HG02571 (cell line): ENCODE measurements around the gene NLRP6.
A peak's percentile ranks its signal among the peaks of the same experiment; 100 is the strongest.
"Not testable (repeated sequence)": the region's sequence is repeated elsewhere in the genome, so short reads cannot be mapped to it uniquely, and the experiment has no call there.

Experiments
- ATAC-seq: cut with Tn5 transposase; IDR thresholded peaks from one replicate; pipeline ENCODE4 v1.9.1; 2021; ENCODE audit warnings: mild to moderate bottlenecking, moderate library complexity; ENCODE audit not compliant: unreplicated experiment

NLRP6 gene

DNA sequence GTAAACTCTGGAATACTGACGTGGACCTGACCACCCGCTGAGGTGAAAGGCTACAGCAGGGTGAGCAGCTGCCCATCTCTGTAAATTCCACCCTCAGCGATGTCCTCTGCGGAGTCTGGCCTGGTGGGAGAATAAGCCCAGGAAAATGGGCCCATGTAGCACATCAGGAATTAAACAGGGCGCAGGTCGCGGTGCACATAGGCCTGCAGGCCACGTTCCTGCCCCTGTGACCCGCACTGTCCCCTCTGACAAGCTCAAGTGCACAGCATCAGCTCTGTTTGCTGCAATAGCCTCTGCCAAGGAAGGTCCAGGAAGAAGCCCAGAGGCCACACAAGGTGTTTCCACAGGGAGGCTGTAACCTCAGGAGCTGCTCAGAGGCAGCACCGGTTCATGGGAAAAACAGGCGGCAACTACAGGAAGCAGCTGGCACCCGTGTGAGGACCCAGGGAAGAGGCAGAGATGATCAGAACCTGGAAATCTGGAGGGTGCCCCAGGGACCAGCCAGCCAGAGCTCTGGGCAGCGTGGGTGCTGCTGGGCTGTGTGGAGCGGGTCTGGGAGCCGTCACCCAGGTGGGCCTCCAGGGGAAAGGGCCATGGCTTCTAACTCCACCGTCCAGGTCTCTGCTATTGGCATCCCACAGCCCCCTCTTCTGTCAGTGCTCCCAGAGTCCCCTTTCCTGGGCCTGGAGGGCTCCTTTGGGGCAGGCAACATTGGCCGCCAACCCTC lies 28.6 kb downstream of the NLRP6 start:
- ATAC-seq, result no peak

DNA sequence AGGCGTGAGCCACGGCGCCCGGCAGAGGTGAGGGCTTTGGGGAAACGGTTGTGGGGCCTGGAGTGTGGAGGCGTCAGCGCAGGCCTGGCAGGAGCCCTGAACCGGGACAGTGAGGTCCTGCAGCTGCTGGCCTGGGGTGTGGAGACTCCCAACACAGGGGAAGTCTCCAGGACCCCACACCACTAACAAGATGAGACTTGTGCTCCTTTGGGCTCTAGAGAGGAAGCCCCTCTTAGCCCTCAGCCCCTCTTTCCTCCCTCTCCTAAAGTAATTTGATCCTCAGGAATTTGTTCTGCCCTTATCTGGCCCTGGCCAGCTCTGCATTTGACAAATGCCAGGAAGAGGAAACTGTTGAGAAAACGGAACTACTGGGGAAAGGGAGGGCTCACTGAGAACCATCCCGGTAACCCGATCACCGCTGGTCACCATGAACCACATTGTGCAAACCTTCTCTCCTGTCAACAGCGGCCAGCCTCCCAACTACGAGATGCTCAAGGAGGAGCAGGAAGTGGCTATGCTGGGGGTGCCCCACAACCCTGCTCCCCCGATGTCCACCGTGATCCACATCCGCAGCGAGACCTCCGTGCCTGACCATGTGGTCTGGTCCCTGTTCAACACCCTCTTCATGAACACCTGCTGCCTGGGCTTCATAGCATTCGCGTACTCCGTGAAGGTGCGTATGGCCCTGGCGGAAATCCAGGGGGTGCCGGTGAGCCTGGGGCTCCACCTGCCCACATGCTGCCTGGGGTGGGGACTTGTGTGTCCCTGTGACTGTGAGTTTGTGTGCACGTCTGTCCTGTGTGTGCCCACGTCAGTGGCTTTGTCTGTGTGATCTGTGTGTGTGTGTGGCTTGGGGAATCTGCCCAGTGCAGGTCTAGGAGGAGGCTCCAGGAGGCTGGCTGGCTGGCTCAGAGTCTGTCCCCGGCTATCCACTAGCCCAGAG lies 29.8 kb downstream of the NLRP6 start, which contains the start of gene IFITM2:
IFITM2 (plus strand) TSS at position 51 of the 943 bp plus-strand sequence; CDS start at position 428, 377 bp downstream.
- not testable (repeated sequence) for ATAC-seq

DNA sequence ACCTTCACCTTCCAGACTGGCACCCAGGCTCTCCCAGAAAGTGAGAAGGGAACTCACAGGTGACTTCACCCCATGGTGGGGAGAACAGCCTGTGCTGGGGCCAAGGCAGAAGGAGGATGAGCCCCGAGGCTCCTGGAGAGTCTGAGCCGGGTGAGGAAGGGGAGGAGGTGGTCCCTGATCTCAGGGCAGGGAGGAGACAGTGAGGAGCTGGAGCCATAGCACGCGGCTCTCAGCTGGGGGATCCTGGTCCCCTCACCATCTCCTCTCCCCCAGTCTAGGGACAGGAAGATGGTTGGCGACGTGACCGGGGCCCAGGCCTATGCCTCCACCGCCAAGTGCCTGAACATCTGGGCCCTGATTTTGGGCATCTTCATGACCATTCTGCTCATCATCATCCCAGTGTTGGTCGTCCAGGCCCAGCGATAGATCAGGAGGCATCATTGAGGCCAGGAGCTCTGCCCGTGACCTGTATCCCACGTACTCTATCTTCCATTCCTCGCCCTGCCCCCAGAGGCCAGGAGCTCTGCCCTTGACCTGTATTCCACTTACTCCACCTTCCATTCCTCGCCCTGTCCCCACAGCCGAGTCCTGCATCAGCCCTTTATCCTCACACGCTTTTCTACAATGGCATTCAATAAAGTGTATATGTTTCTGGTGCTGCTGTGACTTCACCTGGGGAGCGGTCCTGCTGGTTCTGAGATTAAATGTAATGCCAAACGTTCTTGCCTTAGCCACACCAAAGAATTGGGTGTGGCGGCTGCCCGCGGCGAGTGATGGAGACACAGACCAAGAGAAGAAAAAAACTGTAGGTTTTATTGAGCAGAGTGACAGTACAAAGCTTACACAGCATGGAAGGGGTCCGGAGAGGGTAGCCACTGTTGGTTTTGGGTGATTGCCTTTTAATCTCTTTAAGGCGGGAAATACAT lies 30.8 kb downstream of the NLRP6 start:
- not testable (repeated sequence) for ATAC-seq

DNA sequence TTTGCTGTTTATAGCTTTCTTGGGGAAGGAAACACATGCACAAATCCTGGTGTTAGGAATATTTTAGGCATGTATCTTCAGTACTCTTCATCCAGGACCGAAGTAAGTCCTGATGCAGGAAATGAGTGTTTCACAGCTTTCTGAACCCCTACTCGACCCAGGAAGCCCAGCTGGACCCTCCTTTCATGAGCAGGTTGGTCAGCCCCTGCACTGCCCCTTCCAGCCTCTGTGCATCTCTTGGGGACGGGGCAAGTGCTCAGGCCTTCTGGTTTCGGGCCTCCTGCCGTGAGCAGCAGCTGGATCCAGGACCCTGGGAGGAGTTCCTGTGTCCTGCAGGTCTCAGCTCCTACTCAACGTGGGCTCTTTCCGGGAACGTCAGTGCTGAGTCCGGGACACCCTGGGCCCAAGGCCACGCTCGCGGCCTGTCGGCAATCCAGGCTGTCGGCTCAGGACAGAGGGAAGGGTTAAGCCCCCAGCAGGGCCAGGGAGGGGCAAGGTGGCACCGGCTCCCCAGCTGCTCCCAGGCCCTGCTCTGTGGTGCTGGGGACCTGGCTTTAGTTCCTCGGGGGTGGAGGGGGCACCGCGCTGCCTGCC lies 31.9 kb downstream of the NLRP6 start:
- ATAC-seq, result not testable (repeated sequence)

DNA sequence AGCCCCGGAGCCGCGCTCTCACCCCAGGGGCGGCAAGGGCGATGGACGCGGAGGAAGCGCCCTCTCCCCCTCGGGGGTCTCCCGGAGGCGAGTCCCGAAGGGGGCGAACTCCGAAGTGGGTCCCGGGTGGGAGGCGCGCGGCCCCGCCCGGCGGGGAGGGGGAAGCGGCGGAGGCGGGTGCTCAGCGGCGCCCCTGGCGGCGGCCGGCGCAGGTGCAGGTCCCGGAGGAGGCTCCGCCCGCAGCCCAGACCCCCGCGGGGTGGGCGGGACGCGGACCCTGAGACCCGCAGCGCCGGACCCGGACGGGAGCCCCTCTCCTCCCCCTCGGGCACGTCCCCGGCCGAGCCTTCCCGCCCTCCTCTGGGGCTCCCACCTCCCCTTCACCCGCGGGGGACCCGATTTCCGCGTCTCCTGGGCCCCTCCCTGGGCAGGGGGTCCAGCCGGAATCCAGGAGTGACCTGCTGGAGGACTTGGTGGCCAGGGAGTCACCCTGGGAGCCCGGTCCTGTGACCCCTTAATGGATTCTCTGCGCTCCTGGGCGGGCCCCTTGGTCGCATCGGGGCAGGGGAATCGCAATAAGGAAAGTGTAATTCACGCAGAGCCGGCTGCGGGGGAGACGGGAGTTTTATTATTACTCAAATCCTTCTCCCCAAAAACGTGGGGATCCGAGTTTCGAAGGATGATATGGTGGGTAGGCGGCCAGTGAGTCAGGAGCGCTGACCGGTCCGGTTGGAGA lies 33.0 kb downstream of the NLRP6 start:
- ATAC-seq, result not testable (repeated sequence)

DNA sequence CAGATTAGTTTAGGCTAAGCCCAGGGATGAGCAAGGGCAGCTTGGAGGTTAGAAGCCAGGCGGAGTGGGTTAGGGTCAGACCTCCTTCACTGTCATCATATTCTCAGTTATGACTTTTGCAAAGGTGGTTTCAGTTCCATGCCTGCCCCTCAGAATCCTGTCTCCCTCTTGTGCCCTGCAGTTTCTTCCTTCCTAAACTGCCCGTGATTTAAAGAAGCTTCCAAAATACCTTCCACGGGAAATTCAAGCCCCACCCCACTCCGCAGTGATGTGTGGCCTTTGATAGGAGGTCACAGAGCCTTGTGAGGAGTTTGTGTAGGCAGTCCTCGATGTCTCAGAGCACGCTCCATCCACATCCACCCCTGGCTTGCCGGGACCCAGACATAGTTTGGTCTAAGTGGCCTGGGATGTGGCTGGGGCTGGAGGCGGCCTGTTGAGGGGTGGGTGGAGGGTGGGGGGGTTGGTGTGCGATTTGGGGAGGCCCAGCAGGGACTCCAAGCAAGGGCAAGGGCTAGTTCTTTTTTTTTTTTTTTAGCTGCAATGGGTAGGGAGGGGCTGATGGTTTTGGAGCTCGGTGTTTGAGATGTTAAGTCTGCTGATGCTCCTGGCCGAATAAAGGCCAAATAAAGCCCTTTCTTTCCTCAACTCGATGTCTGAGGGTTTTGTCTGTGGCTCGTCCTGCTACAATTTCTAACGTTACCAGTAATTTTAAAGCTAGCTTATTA lies 34.0 kb downstream of the NLRP6 start:
- no peak for ATAC-seq

DNA sequence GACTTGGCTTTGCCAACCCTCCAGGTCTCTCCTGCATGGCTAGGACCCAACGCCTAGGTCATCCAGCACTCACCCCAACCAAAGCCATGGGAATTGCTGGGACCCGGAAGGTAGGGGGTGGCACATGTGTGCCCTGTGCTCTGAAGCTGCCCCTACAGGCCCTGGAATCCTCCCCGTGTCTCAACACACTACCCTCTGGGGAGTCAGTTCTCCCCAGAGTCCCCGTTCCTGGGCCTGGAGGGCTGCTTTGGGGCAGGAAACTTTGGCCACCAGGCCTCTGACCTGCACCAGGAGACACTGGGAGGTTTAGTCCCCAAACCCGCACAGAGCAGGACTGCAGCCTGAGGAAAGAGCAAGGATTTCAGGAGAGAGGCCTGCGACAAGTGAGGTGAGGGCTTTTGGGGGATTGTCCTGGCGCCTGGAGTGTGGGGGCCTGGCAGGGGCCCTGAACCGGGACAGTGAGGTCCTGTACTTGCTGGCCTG lies 35.1 kb downstream of the NLRP6 start:
- ATAC-seq, result no peak

DNA sequence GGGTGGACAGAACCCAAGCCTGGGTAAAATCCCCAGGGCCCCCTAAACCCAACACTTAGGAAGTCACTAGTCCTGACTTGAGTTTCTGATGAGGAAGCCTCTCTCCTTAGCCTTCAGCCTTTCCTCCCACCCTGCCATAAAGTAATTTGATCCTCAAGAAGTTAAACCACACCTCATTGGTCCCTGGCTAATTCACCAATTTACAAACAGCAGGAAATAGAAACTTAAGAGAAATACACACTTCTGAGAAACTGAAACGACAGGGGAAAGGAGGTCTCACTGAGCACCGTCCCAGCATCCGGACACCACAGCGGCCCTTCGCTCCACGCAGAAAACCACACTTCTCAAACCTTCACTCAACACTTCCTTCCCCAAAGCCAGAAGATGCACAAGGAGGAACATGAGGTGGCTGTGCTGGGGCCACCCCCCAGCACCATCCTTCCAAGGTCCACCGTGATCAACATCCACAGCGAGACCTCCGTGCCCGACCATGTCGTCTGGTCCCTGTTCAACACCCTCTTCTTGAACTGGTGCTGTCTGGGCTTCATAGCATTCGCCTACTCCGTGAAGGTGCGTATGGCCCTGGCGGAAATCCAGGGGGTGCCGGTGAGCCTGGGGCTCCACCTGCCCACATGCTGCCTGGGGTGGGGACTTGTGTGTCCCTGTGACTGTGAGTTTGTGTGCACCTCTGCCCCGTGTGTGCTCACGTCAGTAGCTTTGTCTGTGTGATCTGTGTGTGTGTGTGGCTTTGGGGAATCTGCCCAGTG lies 35.8 kb downstream of the NLRP6 start, which contains the start of gene IFITM1:
IFITM1 (plus strand) TSS at position 254 of the 767 bp plus-strand sequence; CDS start at position 385, 131 bp downstream.
- peak; percentile 37 for ATAC-seq

DNA sequence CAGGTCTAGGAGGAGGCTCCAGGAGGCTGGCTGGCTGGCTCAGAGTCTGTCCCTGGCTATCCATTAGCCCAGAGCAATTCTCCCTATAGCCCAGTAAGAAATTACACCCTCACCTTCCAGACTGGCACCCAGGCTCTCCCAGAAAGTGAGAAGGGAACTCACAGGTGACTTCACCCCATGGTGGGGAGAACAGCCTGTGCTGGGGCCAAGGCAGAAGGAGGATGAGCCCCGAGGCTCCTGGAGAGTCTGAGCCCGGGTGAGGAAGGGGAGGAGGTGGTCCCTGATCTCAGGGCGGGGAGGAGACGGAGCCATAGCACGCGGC lies 36.3 kb downstream of the NLRP6 start:
- ATAC-seq, result not testable (repeated sequence)

DNA sequence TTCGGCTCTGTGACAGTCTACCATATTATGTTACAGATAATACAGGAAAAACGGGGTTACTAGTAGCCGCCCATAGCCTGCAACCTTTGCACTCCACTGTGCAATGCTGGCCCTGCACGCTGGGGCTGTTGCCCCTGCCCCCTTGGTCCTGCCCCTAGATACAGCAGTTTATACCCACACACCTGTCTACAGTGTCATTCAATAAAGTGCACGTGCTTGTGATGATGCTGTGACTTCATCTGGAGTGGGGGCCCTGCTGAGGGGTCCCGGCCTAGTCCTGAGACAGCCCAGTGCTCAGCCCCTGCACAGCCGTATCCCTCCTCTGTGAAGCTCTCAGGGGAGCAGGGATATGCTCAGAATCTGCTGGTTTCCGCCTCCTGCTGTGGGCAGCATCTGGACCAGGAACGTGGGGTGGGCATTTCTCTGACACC lies 36.9 kb downstream of the NLRP6 start:
- no peak for ATAC-seq

DNA sequence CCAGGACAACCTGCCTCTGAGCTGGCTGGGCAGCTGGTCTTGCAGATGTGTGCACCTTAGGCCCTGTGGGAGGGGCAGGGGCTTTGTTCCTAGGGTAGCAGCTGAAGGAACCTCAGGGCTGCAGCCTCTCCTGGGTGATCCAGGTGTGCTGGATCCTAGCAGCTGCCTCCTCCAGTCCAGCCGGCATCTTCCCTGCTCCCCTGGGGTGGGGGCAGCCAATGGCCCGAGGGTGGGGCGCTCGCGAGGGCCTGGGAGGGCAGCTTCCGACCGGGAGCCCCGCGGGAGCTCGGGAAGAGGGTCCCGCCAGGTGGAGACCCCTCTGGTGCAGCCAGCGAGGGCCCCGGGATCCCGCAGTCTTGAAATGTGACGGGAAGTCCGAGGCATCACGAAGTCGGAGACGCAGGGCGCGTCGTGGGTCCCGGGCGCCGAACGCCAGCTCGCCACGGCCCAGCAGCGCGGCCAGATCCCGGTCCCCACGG lies 37.3 kb downstream of the NLRP6 start:
- no peak for ATAC-seq

DNA sequence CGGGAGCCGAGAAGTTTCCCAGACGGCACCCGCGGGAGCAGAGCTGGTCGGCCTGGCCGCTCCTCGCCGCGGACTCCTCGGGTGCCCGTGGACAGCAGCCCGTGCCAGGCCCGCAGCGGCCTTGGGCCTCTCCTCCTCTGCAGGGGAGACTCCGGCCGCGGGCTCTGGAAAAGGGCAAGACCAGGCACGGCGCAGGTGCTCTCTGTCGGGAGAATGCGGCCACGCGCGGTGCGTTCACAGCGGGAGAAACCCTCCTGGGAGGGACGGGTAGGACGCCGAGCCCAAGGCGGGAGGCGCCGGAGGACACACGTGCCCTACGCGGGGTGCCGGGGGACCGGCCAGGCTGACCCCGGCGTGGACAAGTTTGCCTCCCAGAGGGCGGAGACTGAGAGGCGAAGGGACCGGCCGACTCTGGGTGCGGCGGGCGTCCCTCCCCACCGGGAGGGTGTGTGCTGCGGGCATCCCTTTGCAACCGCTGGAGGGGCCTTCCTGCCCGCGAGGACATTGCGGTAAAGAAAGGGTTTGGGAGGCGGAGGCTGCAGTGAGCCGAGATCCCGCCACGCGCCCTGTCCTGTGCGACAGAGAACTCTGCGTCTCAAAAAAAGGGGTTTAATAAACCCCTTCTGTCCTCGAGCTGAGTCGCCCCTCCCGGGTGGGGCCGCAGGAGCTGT lies 38.0 kb downstream of the NLRP6 start:
- ATAC-seq, result no peak

DNA sequence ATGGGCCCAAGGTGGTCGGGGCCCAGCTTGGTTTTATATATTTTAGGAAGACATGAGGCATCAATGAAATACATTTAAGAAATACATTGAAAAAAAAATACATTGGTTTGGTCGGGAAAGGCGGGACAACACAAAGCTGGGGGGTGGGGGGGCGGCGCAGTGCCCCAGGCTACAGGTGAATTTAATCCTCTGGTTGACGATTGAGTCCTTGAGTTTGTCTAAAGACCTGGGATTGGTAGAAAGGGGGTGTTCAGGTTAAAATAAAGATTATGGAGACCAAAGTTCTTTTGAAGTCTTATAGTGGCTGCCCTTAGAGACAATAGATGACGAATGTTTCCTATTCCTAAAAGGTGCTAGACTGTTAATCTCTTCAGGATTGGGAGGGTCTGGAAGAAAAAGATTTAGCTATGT lies 38.7 kb downstream of the NLRP6 start:
- ATAC-seq, result no peak

DNA sequence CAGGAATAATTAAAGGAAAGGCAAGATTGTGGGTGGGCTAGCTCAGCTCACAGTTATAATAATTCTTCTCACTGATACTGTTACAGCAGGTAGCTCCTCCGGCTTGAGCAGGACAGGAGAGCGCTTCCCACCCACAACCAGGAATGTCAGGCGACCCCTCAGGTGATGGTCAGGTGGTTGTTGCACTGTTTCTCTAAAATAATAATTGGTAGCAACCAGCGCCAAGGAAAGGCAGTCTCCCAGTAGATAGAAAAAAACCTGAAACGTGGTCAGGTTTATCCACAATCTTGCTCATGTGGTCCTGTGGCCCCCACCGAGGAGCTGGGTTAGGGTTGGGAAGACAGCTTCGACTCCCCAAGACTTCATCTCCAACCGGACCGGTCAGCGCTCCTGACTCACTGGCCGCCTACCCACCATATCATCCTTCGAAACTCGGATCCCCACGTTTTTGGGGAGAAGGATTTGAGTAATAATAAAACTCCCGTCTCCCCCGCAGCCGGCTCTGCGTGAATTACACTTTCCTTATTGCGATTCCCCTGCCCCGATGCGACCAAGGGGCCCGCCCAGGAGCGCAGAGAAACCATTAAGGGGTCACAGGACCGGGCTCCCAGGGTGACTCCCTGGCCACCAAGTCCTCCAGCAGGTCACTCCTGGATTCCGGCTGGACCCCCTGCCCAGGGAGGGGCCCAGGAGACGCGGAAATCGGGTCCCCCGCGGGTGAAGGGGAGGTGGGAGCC lies 39.6 kb downstream of the NLRP6 start:
- not testable (repeated sequence) for ATAC-seq

DNA sequence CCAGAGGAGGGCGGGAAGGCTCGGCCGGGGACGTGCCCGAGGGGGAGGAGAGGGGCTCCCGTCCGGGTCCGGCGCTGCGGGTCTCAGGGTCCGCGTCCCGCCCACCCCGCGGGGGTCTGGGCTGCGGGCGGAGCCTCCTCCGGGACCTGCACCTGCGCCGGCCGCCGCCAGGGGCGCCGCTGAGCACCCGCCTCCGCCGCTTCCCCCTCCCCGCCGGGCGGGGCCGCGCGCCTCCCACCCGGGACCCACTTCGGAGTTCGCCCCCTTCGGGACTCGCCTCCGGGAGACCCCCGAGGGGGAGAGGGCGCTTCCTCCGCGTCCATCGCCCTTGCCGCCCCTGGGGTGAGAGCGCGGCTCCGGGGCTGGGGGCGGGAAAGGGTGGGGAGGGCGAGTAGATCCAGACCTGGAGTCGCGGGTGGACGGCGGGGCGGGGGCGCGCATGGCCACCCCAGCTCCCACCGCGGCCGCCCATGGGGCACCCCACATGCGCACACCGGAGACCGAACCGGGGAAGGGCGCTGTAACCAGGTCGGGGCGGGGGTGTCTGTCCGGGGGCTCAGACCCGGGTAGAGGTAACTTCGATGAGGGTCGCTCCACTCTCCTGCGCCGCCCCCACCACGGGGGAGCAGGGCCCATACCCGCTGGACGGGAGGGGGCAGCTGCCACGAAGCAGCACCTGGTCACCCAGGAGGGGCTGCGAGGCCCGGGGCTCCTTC lies 40.4 kb downstream of the NLRP6 start:
- not testable (repeated sequence) for ATAC-seq
